CD4-positive, alpha-beta T cell treated with Interleukin-15 for 1 hour (primary cell): ENCODE data around the gene CNST.
"Not testable (repeated sequence)": the region's sequence is repeated elsewhere in the genome, so short reads cannot be mapped to it uniquely, and the experiment has no call there.

Experiments
- DNase-seq: peaks from one replicate; pipeline ENCODE4 v3.0.0-alpha.2; 2020

Gene CNST

DNA sequence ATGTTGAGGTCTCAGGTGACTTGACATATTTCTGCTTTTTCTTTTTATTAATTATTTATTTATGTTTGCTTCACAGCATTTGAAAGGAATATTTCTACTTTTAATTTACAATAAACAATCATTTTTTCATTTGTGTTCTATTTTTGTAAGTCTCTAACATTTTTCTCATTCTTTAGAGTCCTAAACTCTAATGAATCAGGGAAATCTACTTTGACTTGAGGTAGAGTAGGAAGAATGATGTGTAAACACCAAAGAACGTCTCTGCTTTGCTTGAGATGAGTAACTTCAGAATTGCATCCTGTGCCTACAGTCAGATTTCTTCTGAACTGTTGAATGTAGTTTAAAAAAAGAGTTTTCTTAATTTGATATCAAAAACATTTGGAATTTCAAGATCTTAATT is 65.2 kb downstream of the CNST start:
- no peak for DNase-seq

DNA sequence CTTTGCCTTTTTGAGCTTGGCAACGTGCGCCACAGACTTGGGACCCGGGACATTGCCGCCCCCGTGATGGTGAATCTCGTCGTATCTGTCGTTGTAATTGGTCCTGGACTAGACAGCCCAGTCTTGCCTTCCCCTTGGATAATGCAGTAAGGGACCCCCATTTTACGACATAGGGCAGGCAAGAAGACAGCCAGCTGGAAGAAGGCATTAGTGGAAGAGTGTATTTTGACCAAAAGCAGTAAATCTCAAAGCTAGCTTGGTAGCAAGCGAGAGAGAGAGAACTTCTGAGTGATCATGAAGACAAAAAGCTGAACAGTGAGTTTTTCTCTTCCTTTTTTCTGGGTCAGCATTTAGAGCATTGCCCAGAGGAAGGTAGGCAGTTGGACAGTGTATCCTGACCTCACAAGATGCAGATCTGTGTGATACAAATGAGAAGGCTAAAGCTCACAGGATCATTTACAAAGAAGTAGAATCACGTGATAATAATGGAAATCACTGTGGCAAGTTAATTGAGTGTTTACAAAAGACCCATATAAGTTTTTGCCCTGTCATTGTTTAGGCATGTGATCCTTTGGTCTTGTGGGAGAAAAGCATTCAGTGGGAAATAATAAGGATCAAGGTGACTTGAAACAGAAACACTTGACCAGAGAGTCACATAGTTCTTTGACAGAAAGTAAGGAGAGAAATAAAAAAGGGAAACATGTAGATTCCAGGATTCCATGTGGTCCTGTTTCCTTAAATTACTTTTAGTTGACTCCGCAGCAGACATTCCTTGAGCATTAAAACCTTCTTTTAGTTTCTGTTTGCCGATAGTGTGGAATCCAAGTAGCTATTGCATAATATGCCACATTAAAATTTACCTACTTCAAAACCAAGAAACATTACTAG is 66.3 kb downstream of the CNST start:
- no peak for DNase-seq

DNA sequence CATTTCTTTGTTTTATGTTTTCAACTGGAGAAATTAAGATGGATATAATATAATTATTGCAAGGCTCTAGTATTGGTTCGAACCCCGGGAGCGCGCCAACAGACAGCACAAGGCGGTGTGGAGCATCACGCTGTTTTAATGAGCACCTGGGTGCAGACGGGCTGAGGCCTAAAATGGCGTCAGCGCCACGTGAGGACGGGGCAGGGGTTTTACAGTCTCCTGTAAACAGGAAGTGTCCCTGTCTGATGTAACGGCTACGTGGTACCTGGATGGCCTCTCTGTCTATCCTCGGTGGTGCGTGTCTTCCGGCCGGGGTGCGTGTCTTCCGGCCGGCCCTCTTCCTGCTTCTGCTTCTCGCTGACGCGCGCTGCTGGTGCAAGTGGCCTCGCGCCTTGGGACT is 68.4 kb downstream of the CNST start:
- not testable (repeated sequence) for DNase-seq

DNA sequence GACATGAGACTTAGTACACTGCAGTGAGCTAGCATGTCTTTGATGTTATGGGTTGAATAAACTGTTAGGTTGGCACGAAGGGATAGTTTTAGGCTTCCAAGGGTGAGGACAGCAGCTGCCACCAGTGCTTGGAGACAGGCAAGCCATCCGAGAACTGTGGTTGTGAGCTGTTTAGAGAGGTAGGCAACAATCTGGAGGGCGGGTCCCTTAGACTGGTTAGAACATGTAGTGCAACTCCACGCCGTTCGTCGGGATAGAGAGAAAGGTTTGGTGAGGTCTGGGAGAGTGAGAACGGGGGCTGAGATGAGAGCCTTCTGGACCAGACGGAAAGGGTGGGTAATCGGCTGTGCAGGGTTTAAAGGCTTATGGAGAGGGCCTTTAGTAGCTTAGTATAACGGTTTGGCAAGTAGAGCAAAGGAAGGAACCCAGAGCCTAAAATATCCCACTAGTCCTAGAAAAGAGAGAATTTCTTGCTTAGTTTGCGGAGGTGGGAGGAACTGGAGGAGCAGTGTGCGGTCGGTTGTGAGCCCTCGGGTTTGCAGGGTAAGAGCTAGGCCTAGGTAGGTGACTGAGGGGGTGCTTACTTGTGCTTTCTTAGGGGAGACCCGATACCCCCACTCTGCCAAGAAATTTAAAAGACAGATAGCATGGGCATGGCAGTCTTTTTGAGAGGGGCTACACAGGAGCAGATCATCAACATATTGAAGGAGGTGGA is 72.8 kb downstream of the CNST start:
- no peak for DNase-seq

DNA sequence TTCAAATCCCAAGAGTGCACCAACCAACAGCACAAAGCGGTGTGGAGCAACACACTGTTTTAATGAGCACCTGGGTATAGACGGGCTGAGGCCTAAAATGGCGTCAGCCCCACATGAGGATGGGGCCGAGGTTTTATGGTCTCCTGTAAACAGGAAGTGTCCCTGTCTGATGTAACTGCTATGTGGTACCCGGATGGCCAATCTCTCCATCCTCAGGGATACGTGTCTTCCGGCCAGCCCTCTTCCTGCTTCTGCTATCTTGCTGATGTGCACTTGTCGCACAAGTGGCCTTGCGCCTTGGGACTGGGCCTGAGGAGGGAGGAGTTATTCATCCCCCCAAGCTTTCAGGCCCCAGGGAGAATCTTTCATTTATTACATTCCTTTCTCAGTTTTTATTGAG is 73.5 kb downstream of the CNST start:
- no peak for DNase-seq

DNA sequence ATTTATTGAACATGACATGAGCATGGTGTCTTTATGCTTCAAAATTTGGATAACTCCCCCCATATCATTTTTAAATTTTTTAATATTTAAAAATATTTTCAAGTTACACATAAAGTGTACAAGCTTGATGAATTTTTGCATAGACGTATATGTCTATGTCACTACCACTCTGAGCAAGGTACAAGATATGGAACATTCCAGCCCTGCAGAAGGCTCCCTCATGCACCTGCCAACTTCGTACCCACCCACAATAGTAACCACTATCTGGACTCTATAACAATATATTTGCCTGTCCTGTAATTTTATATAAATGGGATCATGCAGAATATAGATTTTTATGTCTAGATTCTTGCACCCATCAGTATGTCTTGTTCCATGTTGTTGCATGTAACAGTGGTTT is 74.5 kb downstream of the CNST start:
- DNase-seq: no peak

DNA sequence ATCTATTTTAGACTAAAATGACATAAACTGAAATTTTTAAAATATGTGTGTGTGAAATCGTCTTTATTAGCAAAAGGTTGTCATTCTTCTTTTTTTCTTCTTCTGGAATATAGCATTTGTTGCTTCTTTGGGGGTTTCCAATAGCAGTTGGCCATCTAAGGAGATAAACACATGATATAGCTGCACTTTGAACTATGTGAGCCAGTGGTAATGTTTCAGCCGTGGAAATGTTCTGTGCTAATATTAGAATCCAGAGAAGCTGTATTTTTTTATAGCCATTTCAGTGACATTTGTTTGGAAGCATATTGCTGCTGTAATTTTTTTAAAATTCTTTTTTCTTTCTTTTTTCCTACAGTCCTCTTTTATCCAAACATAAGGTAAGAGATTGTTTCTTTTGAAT is 75.1 kb downstream of the CNST start:
- DNase-seq: no peak

DNA sequence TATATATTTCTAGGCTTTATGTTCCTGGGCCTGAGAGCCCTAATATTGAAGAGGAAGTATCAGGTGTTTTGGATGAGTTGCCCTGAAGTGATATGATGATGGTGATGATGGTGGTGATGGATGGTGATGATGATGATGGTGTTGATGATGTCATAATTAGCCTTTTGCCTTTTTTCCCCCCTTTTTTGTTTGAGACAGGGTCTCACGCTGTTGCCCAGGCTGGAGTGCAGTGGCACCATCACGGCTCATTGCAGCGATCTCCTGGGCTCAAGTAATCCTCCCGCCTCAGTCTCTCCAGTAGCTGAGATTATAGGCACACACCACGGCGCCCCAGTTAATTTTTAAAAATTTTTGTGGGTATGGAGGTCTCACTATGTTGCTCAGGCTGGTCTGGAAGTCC is 76.5 kb downstream of the CNST start:
- DNase-seq: no peak

DNA sequence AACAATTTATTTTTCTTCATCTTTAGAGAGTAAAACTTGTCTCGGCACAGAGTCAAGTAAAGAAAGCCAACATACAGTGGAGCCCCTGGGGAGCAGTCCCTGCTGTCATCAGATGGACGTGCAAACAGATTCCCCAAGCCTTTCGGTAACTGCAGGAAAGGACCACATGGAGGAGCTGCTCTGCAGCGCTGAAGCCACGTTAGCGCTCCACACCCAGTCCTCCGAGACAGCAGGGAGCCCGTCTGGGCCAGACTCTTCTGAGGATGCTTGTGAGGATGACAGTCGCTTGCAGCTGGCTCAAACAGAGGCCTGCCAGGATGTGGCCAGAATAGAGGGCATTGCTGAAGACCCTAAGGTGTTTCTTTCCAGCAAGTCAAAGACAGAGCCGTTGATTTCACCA is 80.9 kb downstream of the CNST start:
- no peak for DNase-seq

DNA sequence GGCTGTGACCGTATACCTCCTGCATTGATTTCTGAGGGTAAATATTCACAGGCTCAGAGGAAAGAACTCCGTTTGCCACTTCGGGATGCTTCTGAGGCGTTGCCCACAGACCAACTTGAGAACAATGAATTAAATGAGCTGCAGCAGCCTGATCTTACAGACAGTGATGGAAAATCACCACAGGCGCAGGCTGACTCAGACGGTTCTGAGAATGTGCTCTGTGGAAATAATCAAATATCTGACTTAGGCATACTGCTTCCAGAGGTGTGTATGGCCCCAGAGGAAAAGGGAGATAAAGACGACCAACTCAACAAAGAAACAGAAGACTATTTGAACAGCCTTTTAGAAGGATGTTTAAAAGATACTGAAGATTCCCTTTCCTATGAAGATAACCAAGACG is 81.3 kb downstream of the CNST start:
- DNase-seq: no peak

DNA sequence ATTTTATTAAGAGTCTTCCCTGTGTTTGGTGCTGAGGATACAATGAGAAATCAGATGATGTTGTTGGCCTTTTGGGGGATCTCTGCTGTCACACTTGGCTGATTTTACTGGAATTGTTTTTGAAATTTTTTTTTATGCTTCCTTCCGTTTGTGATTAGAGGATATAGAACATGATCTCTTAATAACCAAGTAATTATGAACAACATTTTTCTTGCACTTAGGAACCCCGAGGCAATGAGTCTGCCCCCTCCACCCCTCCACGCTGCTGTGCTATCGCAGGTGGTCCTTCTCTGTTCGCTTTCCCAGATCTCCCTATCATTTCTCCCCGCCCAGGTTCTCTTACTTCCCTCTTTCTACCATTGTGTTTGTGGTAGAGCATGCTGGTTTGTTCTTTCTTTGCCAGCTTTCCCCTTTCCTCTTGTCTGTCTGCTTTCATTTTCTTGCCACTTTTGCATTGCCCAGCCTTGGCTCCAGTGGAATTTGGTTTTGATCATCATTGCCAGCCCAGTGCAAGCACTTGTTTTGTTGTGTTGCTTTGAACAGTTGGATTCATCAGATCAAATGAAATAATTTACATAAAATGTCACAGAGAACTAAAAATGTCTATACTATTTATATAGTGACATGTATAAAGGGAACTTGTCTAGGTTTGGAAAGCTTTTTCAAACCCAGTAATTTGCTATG is 84.9 kb downstream of the CNST start:
- no peak for DNase-seq

DNA sequence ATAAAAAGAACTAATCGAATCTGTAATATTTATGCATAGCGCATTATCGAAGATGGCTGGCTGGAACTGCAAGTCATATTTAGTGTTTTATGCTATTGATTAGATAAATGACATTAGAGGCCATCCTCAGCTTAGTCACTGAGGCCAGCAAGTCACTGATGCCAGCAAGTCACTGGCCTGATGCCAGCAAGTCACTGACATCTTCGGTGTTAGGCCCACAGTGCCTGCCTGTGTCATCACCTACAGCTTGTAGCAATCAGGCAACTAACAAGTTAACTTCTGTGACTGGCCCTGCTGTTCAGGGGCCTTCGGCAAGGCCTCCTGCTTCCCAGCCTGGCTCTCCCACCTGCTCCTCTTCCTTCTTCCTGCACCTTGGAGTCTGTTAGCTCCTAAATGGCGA is 92.3 kb downstream of the CNST start:
- no peak for DNase-seq

DNA sequence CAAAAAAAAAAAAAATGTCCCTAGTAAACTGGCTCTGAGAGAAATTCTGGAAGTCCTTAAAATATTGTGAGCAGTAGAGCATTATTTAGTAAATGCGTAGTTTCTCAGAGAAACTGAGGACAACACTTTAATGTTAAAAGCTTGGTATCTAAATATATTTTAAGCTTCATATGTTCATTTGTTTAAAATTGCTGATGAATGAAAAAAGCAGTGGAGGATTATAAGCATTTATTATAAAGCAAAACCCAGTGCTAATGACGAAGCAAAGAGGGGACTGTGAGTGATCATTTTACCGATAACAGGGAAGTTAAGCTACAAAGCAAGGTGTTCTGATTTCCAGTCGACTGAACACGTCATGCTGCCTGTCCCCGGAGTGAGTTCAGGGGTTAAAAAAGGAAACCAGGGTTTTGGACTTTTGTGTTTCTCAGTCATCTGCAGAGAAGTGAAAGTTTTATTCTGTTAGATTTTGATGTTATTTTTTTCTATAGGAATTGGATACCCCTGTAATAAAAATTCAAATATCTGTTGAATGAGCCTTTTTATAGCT is 93.4 kb downstream of the CNST start:
- no peak for DNase-seq

DNA sequence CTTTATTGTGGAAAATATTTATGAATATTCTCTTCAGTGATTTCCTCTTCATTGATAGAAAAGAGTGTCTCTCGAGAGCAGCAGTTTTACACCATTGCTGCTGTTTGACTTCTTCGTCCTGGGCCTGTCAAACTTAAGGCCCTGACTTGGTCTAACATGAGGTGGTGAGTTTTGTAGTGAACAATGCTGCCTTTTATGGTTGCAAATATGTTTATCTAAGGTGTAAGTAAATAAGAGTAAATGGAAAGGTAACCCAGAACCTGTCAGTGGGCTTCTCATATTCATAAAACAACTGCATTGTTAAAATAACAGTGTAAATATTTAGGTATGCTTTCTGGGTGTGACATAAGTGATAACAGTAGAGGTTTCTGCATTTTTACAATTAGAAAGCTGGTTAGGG is 95.2 kb downstream of the CNST start:
- no peak for DNase-seq

DNA sequence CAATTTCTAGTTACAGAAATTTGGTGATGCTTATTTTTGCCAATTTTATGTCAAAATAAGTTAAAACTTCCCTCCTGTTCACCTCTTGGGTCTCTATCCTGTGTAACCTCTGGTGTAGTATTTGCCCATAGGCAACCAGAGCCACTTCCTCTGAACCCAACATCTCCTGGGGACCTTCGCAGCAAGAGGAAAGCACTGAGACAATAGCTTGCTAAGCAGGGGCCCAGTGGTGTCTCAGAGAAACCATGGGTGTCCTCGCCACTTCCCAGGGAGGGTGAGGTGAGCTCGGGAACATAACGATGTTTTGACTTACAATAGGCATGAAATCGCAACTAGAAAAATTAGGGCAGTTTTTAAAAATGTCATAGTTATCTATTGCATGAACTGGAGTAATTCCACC is 101.5 kb downstream of the CNST start:
- DNase-seq: no peak

DNA sequence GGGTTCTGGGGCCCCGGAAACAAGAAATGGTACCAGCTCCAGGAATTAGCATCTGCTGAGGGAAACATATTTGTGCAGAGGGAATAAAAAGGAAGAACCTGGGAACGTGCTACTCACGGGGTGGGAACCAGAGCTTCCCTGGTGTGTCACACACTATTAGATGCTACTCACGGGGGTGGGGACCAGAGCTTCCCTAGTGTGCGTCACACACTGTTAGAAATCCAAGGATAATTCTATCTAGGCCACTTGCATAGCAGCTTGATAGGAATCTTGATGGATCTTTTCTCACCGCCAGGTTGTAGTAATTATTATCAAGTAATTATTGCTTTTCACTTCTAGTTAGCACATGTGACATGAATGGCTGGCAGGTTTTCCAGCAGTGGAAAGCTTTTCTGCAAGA is 103.4 kb downstream of the CNST start:
- DNase-seq: no peak

DNA sequence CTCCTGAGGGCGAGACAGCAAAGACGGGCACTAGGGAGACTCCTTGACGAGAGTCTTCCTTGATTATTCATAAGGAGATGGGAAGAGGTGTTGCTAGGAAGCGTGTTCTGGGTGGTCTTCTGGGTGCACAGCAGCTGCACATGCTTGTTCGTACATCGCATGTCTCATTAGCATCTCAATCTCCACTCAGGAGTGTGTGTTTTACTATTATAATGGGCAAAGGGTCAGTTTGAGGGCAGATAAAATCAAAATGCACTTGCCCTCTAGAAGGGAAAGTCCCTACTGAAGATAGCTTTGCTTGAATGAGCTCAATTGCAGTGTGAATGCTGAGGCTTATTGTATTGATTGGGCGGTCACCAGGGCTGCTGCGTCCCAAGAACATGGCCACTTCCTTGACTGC is 107.8 kb downstream of the CNST start:
- DNase-seq: no peak

DNA sequence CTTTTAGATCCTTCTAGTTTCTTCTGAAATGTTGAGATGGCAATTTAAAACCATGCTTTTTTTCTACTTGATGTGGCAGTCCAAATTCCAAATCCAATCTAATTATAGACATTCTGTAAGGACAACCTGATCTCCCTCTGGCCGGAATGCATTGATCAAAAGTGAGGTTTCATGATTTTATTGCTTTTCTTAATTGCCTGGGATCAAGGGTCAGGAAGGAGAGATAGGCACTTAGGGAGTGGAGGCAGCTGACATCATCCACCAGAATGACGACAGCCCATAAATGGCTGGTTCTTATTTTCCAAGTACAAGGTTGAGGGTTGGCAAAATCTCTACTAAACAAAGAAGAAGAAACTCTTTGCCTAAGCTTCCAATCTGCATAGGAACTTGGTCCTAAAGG is 111.6 kb downstream of the CNST start:
- DNase-seq: no peak

DNA sequence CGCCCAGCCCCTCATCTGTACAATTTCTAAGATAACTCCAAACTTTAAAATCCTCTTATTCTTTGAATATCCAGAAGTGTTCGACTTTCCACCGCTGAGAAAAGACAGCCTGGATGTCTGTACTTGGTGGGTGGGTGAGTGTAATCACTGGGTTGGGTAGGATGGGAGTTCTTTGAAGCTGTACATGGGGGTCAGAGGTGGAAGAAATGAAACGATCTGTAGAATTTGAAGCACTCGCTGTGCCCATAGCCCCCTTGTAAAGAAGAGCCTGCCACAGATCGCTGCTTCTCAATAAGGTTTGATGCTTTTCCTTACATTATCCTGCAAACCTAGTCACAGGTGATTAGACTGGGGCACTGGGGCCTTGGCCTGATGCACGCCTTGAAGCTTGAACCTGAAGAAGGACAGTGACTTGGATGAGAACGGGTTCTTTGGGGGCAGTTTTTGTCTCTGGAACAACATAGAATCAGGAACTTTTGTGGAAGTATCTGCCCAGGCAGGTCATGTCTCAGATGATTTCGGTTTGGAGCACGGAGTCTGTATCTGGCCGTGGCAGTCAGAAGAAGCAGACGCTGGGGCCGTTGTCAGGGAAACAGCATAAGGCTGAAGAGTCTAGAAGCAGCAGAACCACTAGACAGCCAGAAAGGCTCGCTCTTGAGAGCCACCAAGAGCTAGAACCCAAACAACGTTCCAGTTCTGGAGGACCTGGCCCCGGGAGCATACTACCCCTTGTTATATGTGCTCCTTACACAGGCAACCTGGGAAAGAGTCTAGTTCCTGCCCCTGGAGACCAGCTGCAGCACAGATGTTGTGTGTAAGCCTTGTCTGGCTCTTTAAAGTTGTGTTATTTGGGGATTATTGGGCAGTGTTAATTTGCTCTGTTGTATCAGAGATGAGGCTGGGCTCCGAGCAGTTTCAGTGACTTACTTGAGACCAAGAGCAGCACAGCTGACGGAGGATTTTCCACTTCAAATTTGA is 112.8 kb downstream of the CNST start:
- DNase-seq: no peak

DNA sequence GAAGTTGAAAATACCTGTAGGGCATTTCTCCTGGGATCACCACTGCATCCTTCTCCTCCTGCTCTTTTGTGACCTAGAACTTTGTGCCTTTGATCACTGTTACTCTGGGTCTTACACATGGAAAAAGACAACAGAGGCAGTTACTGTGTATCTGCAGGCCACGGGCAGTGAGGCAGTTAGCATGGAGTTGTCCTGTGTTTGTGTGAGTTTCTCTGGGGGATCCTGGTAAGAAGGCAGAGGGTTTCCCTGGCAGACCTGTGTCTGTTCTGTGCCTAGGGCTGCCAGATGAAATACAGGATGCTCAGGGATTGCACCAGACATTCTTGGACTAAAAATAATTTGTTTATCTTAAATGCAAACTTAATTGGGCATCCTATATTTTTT is 113.5 kb downstream of the CNST start:
- no peak for DNase-seq

DNA sequence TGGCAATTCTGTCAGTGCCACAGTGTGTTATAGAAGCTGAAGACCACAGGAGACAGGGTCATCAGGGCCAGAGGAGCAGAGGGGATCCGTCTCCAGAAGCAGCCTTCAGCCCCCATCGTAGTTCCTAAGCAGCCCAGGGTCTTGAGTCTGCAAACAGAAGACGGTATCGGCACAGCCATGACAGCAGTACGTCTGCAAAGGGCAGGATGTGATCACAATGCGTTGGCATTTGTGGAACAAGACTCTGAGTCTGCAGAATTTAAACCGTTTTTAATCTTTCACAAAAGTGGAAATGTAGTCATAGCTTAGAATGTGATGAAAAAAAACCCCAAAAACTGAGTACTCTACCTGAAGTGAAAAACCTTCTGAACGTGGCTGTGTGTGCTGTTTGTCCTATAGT is 113.9 kb downstream of the CNST start:
- DNase-seq: no peak

DNA sequence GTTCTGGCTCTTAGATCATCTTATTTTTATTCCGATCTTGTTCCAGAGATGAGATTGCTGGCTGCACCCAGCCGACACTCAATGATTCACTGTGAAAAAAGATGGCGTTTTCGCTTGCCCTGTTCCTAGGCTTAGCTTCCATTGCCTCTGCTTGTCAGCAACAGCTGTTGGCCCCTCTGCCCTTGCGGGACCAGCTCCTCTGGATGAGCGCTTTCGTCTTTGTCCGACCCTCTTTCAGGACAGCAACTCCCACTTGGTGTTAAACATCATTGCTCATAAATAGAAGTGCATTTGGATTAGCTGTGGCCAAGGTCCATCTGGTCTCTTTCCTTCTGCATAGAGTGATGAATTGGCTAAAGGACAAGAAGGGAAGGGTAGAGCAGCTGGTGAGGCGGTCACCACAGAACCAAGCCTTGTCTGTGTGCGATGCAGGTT is 114.5 kb downstream of the CNST start:
- no peak for DNase-seq
